ENCODE results near the gene FRS3. TPM values are rescaled to one million over a fixed set of nuclear protein-coding genes. Genes with fewer than 3 reads are reported as not detected.

The FRS3 gene
- total and polyA plus RNA-seq, 2 of the 13 experiments (the other 11 are each of a cell fraction or from before 2014, with no cell fraction given): 3.0 to 7.4 TPM

- TF ChIP-seq IKZF5 (CRISPR knock-in tag; IDR thresholded peaks at IDR 0.05): peak; percentile 54; the same call in 1 of the 2 replicates
- TF ChIP-seq ZNF501 (CRISPR knock-in tag; IDR thresholded peaks at IDR 0.05): peak; percentile 46; the same call in 1 of the 2 replicates
- peak; percentile 19; the same call in 1 of the 2 replicates for TF ChIP-seq CTCF (CRISPR knock-in tag; IDR thresholded peaks at IDR 0.05)
- TF ChIP-seq ZNF280B (CRISPR knock-in tag; IDR thresholded peaks at IDR 0.05; ENCODE audit: borderline replicate concordance): peak; percentile 80
- no peak for TF ChIP-seq LCORL (IDR thresholded peaks at IDR 0.05)
- peak; percentile 42; the same call in 1 of the 2 replicates for TF ChIP-seq LCORL (CRISPR knock-in tag; IDR thresholded peaks at IDR 0.05)
- peak; percentile 73; the same call in 1 of the 2 replicates for TF ChIP-seq SP4 (CRISPR knock-in tag; IDR thresholded peaks at IDR 0.05)
- TF ChIP-seq ZNF780A (CRISPR knock-in tag; IDR thresholded peaks at IDR 0.05): 0 out of 2 replicates have a peak, but pooled peaks have one; percentile 64
- no peak for TF ChIP-seq STAT6 (CRISPR knock-in tag; IDR thresholded peaks at IDR 0.05; ENCODE audit: borderline replicate concordance)
- TF ChIP-seq SNAPC5 (CRISPR knock-in tag; IDR thresholded peaks at IDR 0.05; ENCODE audit: borderline replicate concordance): peak; percentile 51; the same call in 1 of the 2 replicates
- TF ChIP-seq TEAD3 (CRISPR knock-in tag; optimal IDR thresholded peaks at IDR 0.05; ENCODE audit: borderline replicate concordance): peak; percentile 24
- TF ChIP-seq HOXA3 (CRISPR knock-in tag; IDR thresholded peaks at IDR 0.05): peak; percentile 11; the same call in 1 of the 2 replicates
- TF ChIP-seq ZNF263 (CRISPR knock-in tag; IDR thresholded peaks at IDR 0.05): peak; percentile 44; the same call in 1 of the 2 replicates
- peak; percentile 76; the same call in 1 of the 2 replicates for TF ChIP-seq HNRNPL (IDR thresholded peaks at IDR 0.05; ENCODE audit: low read depth, low read length)
- TF ChIP-seq ATAD3A (CRISPR knock-in tag; IDR thresholded peaks at IDR 0.05): no peak
- TF ChIP-seq BATF2 (CRISPR knock-in tag; IDR thresholded peaks at IDR 0.05): 0 out of 2 replicates have a peak, but pooled peaks have one; percentile 23
Measured at GRCh38 chr6:41733707-41734665, 45.7 kb downstream of the FRS3 start (continued).
